HG02981 (cell line): ENCODE results near the gene CBLN4.

Experiments used
- ATAC-seq: cut with Tn5 transposase; IDR thresholded peaks from one replicate; pipeline ENCODE4 v1.9.1; 2021; ENCODE audit warnings: mild to moderate bottlenecking, moderate library complexity; ENCODE audit not compliant: unreplicated experiment

The CBLN4 gene

GRCh38 chr20:56005389-56005715 lies at the start of gene CBLN4:
CBLN4 (minus strand) TSS chr20:56005519; CDS start chr20:56004171, 1,348 bp downstream.
- ATAC-seq = no peak

- ATAC-seq = no peak
These were observed 37.9 kb upstream of the CBLN4 start for GRCh38 chr20:56043227-56043626.

GRCh38 chr20:56032251-56032650 lies 26.9 kb upstream of the CBLN4 start:
- no peak for ATAC-seq

GRCh38 chr20:56018716-56019115 lies 13.4 kb upstream of the CBLN4 start:
- no peak for ATAC-seq

GRCh38 chr20:56018194-56018593 lies 12.9 kb upstream of the CBLN4 start:
- ATAC-seq = no peak

- ATAC-seq = no peak
These were observed 12.2 kb upstream of the CBLN4 start for GRCh38 chr20:56017560-56017959.

- no peak for ATAC-seq
These were observed 9.7 kb upstream of the CBLN4 start for GRCh38 chr20:56014998-56015397.

- ATAC-seq = no peak
These were observed 8.8 kb upstream of the CBLN4 start for GRCh38 chr20:56014151-56014550.

- no peak for ATAC-seq
These were observed 519 bp downstream of the CBLN4 start for GRCh38 chr20:56004611-56005388.

- no peak for ATAC-seq
These were observed 1.3 kb downstream of the CBLN4 start for GRCh38 chr20:56004007-56004406.

GRCh38 chr20:56002908-56003800 lies 2.2 kb downstream of the CBLN4 start:
- no peak for ATAC-seq

- ATAC-seq = no peak
These were observed 3.4 kb downstream of the CBLN4 start for GRCh38 chr20:56001890-56002289.

GRCh38 chr20:56001106-56001785 lies 4.1 kb downstream of the CBLN4 start:
- no peak for ATAC-seq

GRCh38 chr20:55978550-55978949 lies 26.8 kb downstream of the CBLN4 start:
- no peak for ATAC-seq

- no peak for ATAC-seq
These were observed 27.4 kb downstream of the CBLN4 start for GRCh38 chr20:55977690-55978459.

GRCh38 chr20:55974491-55975202 lies 30.7 kb downstream of the CBLN4 start:
- ATAC-seq = no peak

- ATAC-seq = no peak
These were observed 40.5 kb downstream of the CBLN4 start for GRCh38 chr20:55964790-55965189.

- no peak for ATAC-seq
These were observed 43.7 kb downstream of the CBLN4 start for GRCh38 chr20:55961376-55962330.

- no peak for ATAC-seq
These were observed 52.1 kb downstream of the CBLN4 start for GRCh38 chr20:55953201-55953600.
